ENCODE measurements around the gene ABCC10.

ABCC10 gene

GRCh38 chr6:43499028-43499815, 71.9 kb downstream of the ABCC10 start:
- DNase-seq: no peak

Measured in inflammatory macrophage treated with lipopolysaccharide for 1 hour (primary cell).